CD1c-positive myeloid dendritic cell (primary cell): Measurements from ENCODE around the gene SUSD2.
"Not testable (repeated sequence)": the region's sequence is repeated elsewhere in the genome, so short reads cannot be mapped to it uniquely, and the experiment has no call there.

ENCODE experiments used
- DNase-seq: peaks from one replicate; pipeline ENCODE4 v3.0.0-alpha.2; 2016; ENCODE audit errors: extremely low spot score

Gene SUSD2

GRCh38 chr22:24176040-24176439 is 5.2 kb upstream of the SUSD2 start:
- no peak for DNase-seq

DNA sequence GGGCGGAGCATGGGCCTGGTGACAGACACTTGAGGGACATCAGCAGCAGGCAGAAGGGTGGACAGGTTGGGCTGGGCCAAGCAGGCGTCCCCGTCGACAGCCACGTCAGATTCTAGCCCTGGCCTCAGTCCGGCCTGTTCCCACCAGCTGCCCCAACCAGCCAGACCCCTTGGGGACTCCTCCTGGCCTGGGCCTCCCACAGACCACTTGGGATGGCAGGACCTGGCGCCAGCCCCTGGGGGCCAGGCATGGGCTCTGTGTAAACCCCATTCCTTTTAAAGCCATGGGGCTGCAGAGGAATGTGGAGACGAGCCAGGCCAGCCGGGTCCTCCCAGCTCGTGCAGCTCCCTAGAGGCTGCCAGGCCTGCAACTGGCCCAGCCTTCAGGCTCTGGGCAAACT is 4.7 kb upstream of the SUSD2 start:
- DNase-seq: no peak

DNA sequence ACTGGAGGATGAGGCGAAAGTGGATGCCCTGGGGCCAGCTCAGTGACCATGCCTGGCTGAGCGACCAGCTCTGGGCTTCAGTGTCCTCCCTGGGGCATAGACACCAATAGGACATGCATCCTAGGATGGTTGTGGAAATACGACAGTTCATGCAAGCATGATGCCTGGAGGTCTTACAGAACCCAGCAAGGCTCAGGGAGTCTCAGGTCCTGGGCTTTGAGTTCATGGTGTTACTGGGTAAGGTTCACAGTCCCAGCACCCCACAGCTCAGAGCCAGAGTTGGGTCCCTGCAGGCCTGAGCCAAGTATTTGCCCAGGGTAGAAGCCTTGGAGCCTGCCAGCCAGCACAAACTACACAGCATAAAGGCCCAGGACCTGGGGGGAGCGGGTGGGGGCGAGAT is 4.2 kb upstream of the SUSD2 start:
- DNase-seq: no peak

DNA sequence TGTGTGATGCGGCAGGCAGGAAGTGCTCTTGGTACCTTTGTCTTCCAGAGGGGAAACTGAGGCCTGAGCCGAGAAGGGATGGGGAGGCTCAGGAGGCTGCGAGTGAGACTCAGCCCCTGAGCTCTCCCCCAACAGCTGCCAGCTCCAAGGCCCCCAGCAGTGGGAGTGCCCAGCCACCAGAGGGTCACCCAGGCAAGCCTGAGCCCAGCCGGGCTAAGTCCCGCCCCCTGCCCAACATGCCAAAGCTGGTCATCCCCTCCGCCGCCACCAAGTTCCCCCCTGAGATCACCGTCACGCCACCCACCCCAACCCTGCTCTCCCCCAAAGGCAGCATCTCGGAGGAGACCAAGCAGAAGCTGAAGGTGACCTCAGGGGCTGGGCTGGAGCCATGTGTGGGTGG is 3.8 kb upstream of the SUSD2 start:
- DNase-seq: no peak

- DNase-seq: no peak
Measured at GRCh38 chr22:24178021-24178431, 3.3 kb upstream of the SUSD2 start.

DNA sequence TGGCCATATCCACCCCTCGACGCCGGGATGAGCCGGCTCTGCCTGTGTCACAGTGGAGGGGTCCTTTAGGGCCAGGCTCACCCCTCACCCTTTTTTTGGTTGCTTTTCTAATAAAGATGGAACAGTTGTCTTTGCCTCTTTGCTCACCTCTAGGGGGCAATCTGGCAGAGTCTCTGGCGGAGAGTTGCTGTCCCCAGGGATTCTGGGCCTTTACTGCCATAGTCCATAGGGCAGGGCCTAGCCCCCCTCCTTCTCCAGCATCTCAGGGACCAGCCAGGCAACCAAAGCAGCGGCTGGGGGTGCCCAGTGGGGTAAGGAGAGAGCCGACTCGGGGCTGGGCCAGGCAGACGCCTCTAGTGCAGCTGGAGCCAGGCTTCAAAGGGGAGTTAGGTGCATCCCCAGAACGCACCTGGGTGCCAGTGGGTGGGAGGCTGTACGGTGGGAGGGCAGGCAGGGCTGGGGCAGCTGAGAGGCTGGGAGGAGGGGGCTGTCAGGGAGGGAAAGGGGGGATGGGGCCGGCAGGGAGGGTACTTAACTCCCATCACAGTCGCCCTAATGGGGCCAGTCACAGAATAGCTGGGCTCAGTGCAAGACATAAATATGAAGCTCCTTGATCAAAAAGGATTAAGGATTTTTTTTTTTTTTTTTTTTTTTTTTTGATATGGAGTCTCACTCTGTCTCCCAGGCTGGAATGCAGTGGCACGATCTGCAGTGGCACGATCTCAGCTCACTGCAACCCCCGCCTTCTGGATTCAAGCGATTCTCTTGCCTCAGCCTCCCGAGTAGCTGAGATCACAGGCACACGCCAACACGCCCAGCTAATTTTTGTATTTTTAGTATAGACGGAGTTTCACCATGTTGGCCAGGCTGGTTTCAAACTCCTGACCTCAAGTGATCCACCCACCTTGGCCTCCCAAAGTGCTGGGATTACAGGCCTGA is 2.5 kb upstream of the SUSD2 start:
- no peak for DNase-seq

- DNase-seq: no peak
Measured at GRCh38 chr22:24179478-24180210, 1.6 kb upstream of the SUSD2 start.

DNA sequence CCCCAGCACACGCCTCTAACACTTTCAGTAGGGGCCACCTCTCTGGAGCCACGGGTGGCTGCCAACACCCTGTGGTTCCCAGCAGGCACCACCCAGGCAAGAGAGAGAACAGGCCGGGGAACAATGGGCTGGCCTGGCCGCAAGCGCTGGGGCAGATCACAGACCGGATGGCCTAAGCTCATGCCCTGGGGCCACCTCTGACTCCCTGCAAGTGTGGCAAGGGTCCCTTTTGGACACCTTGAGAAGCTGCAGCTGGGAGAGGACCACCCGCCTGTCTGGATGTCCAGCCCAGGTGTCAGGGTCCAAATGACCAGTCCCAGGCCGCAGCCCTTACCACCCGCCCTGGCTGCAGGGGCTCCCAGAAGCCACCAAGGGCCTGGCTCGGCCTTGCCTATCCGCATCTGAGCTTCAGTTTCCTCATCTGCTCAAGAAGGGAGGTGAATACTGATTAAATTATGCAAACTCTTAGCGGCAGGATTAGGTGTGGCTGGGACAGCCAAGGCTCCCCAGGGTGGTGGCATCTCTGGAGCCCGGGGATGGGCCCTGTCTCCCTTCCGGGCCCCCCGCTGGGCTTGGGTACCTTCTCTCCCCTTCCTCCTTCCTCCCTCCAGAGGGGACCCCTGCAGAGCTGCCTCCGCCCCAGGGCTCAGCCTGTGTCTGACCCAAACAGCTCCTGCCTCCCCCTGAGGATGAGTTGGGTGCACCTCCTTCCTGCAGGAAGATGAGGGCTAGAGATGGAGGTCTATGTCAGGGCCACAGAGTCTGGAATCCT is 785 bp upstream of the SUSD2 start:
- no peak for DNase-seq

DNA sequence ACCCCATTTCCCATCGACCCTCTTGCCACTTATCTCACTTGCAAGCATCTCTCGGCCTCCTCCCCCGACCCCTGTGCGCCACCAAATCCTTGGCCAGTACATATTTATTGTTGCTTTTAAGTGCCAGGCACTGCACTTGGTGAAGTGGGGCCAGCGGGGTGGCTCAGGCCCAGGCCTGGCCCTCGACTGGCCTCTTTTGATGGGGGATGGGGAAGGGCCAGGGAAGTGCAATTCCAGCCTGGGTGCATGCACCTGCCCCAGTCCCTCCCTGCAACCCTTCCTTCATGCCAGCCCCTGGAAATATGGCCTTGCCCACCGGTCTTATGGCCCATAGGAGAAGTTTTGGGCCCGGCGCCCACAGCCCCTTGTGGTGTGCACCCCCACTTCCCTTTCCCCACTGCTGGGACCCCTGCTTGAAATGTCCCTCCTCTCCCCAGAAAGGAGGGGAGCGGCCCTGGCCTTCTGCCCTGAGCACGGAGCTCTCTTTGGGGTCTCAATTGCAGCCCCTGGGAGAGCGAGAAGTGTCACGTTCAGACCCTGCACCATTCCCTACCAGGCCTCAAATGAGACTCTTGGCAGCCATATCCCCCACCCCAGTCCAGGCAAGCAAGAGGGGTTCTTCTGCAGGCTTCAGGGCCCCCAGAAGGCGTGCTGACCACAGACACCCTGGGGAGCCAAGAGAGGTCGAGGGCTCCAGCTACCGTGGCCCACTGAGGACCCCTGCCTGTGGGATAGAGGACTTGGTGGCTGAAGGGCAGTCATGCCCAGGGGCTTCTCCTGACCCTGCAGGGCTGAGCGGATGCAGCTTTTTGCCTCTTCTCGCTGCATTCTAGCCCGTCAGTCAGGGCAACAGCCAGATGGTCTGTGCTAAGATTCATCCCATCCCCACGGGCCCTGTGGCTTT is 961 bp downstream of the SUSD2 start:
- no peak for DNase-seq

GRCh38 chr22:24182900-24183246 is 1.6 kb downstream of the SUSD2 start:
- DNase-seq: not testable (repeated sequence)

DNA sequence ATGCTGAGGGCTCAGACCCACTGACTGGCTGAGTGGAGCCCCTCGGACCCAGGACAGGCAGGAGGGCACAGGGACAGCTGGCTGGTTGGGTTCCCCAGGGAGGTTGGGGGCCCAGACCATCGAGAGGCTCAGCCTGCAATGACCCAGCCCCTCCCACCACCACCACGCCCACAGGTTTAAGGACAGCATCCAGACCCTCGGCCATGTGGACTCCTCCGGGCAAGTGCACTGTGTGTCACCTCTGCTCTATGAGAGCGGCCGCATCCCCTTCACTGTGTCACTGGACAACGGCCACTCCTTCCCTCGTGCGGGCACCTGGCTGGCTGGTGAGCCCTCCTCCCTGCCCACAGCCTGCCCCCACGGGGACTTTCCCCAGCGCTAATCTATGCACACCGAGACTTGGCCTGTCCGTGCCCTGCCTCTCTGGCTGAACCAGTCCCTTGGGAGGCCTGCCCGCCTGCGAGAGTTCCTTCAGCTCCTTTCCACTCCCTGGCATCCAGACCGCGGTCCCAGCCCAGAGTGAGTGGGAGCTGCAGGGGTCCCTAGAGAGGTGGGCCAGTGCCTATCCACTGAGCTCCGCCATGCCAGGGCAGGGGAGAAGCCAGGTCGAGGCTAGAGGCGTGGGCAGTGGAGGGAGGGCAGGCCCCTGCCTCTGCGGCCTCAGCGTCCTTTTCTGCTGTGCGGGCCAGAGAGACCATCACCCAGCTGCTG is 2.2 kb downstream of the SUSD2 start:
- no peak for DNase-seq

- no peak for DNase-seq
Measured at GRCh38 chr22:24184057-24184798, 2.9 kb downstream of the SUSD2 start.

DNA sequence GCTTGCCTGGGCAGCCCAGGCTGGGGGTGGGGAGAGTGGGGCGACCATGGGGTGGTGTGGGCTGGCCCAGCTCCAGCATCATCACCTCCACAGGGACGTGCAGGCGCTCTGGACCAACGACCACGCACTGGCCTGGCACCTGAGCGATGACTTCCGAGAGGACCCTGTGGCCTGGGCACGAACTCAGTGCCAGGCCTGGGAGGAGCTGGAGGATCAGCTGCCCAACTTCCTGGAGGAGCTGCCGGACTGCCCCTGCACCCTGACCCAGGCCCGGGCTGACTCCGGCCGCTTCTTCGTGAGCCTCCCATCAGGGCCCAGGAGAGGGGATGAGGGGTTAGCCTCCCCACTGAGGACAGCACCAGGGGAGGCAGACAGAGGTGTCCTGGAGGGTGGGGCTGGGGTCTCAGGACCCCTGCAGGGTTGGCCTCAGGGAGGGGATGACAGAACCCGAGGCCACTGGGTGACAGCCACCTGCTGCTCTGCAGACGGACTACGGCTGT is 3.8 kb downstream of the SUSD2 start:
- DNase-seq: no peak

DNA sequence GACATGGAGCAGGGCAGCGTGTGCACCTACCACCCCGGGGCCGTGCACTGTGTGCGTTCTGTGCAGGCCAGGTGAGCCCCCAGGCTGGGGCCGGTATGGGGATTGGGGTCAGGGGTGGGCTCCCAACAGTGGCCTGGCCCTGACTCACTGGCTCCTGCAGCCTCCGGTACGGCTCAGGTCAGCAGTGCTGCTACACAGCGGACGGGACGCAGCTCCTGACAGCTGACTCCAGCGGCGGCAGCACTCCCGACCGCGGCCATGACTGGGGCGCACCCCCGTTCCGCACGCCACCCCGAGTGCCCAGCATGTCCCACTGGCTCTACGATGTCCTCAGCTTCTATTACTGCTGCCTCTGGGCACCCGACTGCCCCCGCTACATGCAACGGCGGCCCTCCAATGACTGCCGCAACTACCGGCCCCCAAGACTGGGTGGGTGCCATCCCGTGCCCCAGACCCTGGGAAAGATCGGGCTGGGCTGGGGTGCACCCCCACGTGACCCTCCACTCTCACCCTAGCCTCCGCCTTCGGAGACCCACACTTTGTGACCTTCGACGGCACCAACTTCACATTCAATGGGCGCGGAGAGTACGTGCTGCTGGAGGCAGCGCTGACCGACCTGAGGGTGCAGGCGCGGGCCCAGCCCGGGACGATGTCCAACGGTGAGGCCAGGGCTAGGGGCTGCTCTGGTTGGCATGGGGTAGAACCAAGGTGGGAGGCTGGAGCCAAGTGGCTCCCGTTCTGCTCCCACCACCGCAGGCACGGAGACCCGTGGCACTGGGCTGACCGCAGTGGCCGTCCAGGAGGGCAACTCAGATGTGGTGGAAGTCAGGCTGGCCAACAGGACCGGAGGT is 4.4 kb downstream of the SUSD2 start:
- no peak for DNase-seq

- no peak for DNase-seq
Measured at GRCh38 chr22:24186352-24186740, 5.1 kb downstream of the SUSD2 start.

DNA sequence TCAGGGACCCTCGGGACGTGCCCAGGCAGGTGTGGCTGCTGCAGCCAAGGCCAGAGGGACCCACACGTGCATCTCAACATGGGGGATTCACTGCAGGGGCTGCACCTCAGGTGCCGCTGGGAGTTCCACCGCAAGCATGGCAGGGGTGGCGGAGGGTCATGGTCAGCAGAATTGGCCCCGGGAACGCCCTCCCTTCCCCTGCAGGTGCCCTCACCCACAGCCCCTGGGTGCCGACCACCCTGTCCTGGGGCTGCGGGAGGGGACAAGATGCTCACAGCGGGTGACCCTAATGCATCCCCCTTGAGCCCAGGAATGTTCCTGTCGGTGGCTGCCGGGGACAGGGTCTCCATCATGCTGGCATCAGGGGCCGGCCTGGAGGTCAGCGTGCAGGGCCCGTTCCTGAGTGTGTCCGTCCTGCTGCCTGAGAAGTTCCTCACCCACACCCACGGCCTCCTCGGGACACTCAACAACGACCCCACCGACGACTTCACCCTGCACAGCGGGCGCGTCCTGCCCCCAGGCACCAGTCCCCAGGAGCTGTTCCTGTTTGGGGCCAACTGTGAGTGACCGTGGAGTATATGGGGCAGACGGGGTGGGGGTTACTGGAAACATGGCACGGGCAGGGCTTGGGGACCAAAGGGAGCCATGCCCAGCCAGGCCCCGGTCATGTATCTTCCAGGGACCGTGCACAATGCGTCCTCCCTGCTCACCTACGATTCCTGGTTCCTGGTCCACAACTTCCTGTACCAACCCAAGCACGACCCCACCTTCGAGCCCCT is 5.8 kb downstream of the SUSD2 start:
- no peak for DNase-seq

DNA sequence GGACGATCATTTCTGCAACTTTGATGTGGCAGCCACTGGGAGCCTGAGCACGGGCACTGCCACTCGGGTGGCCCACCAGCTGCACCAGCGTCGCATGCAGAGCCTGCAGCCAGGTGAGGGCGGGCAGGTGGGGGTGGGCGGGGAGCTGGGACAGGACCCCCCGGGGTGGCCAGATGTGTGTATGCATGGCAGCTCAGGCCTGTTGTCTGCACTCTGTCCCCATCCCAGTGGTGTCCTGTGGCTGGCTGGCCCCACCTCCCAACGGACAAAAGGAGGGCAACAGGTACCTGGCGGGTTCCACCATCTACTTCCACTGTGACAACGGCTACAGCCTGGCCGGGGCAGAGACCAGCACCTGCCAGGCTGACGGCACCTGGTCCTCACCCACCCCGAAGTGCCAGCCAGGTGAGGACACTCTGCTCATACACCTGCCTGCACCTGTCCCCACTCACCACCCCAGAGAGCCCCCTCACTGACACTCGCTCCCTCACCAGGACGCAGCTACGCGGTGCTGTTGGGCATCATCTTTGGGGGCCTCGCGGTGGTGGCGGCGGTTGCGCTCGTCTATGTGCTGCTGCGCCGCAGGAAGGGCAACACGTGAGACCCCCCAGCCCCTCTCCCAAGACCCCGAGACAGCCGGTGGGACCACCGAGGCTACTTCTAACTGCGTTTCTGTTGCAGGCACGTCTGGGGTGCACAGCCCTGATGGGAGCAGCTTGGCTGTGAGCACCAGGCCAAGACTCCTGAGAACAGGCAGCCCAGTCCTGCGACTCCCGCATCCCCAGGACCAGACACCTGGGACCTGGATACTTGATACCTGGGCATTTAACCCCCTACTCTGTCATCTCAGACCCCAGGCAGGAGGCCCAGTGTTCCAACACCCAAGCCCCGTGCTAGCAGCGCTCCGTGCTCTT is 6.7 kb downstream of the SUSD2 start:
- no peak for DNase-seq
